GM12872 (cell line): ENCODE measurements around the gene RNASEL.

Experiments
- TF ChIP-seq, protein P1 (sequence below): IDR thresholded peaks from 3 replicates; pipeline ENCODE4 v1.5.1; 2011; ENCODE audit warnings: low read depth, mild to moderate bottlenecking, low read length, moderate library complexity; ENCODE audit not compliant: insufficient read depth

RNASEL gene

DNA sequence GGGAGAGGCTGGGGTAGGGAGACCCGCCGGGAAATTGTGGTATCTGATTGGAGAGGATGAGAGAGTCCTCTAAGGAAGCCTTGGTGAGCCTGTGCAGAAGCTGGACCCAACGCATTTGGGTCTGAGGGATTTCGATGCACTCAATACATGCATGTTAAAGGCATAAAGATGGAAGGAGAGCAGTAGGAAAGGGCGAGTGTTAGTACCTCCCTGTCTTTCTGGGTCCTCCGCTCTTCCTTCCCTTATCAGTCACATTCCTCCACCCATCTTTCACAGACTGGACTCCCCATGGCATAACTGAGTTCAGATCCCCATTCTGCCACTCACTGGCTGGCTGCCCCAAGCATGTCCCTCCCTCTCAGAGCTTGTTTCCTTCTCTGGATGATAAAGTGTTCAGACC lies 7.9 kb upstream of the RNASEL start:
- TF ChIP-seq, protein P1, sequence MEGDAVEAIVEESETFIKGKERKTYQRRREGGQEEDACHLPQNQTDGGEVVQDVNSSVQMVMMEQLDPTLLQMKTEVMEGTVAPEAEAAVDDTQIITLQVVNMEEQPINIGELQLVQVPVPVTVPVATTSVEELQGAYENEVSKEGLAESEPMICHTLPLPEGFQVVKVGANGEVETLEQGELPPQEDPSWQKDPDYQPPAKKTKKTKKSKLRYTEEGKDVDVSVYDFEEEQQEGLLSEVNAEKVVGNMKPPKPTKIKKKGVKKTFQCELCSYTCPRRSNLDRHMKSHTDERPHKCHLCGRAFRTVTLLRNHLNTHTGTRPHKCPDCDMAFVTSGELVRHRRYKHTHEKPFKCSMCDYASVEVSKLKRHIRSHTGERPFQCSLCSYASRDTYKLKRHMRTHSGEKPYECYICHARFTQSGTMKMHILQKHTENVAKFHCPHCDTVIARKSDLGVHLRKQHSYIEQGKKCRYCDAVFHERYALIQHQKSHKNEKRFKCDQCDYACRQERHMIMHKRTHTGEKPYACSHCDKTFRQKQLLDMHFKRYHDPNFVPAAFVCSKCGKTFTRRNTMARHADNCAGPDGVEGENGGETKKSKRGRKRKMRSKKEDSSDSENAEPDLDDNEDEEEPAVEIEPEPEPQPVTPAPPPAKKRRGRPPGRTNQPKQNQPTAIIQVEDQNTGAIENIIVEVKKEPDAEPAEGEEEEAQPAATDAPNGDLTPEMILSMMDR = no peak

DNA sequence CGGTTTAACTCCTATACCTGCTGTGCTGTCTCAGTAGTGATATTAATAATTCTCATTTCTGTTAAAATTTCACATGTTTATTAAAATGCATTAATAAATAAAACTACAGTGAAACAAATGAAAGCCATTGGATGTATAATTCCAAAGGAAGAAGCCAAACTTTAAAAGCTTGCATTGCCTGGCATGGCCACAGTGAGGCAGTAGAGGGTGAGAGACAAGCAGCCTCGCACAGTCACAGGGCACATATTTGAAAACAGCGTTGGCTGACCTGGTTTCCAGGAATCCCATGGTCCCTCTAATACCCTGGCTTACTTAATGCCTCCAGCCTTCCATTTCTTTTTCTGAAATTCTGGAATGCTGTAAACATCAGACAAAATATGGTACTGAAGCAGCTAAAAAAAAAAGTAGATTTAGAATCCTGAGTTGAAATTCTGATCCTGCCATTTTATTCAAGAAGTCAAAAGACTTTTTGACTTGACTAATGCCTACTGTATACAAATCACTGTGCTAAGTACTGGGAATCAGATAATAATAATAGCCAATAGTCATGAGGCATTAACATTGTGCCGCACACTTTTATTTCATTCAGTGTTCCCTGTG lies 6.7 kb upstream of the RNASEL start:
- TF ChIP-seq, protein P1 = peak; percentile 90

DNA sequence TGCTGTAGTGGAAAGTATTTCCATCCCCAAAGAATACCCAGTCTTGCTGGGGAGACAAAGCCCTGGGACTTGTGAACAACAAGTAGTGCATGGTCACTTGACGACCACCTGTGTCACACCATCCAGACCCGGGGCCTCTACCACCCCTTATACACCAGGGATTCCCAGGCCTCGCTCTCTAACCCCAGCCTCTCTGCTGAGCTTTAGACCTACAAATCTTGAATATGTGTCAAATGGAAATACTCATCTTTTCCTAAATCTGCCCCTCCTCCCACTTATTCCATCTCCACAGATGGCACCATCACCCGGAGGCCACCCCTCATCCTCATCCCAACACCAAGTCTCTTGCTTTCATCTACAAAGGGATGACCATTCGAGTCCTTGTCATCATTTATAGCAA lies 875 bp upstream of the RNASEL start:
- TF ChIP-seq, protein P1 = no peak

DNA sequence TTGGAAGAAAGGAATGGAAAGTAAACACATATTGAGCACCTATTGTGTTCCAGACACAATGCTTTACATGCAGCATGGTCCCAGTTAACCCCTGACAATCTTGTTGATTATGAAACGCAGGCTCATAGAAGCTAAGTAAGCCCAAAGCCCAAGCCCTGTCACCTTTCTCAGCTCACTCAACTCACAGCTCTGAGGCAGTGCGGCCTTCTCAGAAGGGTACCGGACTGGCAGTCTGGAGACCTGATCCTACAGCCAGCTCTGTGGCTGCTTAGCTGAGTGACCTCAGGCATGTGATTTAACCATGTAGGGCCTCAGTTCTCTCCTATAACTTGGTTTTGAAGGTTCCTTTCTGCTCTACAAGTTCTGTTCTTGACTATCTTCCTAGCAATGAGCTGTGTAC lies 464 bp upstream of the RNASEL start:
- TF ChIP-seq, protein P1 = no peak

DNA sequence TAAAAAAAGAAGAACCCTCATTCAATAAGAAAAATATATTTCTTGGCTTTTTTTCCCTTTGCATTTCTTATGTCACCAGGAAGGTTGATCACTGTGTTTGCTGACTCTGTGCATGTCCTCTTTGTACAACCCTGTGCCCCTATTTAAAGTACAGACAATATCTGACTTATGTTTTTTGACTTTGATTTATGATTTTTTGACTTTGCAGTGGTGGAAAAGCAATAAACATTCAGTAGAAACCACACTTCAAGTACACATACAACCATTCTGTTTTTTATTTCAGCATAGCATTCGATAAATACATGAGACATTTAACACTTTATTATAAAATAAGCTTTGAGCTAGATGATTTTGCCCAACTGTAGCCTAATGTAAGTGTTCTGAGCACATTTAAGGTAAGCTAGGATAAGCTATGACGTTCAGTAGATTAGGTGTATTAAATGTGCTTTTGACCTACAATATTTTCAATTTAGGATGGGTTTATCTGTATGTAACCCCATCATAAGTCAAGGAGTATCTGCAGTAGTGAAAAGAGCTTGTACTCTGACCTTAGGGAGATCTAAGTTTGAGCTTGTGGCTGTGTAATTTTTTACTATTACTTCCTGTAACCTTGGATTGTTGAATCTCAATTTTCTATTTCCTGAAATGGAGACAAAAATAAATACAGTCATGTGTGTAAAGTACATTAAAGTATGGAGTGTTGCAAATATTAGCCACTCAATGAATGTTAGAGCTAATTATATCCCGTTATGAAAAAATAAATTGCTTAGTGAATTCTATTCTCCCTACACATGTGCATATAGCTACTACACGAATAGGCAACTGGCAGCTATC lies 1.2 kb downstream of the RNASEL start:
- TF ChIP-seq, protein P1 = no peak

DNA sequence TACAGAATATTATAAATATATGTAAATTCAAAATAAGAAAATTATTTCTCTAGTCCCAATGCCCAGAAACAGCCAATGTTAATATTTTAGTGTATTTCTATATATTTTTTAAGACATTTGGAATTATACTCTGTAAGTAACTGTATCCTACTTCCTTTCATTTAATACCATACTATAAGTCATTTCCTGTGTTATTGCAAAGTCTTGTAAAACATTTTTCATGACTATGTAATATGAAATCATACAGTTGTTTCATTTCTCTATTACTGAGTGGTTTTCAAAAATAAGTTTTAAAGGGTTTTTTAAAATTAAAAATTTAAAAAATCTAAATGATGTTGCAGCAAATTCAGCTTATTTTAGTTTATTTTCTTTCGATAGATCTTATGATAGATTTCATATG lies 2.0 kb downstream of the RNASEL start:
- TF ChIP-seq, protein P1 = no peak

DNA sequence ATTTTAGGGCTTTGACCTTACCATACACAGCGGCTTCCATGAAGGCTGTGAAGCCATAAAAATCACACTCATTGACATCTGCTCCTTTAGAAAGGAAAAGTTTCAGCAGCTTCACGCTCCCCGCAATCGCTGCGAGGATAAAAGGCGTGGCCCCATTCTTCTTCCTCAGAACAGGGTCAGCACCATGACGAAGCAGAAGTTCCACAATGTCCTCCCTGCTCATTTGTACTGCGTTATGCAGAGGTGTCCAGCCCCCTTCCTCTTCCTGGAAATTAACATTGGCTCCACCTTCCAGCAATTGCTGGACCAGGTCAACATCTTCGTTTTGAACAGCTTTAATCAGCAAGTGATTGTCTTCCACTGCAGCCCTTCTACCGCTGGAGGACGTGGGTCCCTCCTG lies 2.7 kb downstream of the RNASEL start:
- TF ChIP-seq, protein P1 = no peak
